ENCODE data around the gene LOXHD1. TPM values are rescaled to one million over a fixed set of nuclear protein-coding genes. Genes with fewer than 3 reads are reported as not detected.

The LOXHD1 gene
- total RNA-seq, 1 donor from 2014 or later: not detected

- no peak for TF ChIP-seq CTCF (IDR thresholded peaks at IDR 0.05)
- H3K4me3 ChIP-seq: no peak overlapping the region
These were observed 114.5 kb downstream of the LOXHD1 start for GRCh38 chr18:46542545-46542944.

GRCh38 chr18:46541626-46542189 lies 115.3 kb downstream of the LOXHD1 start:
- intact Hi-C loops (cut with DNase I): no loop called here
- Histone ChIP-seq H3K9me3 (no peaks in the 10 kb centered on the region), H3K27ac (no peak overlapping the region), H3K36me3 (no peaks in the 10 kb centered on the region), H3K4me1 (no peaks in the 10 kb centered on the region), H3K27me3 (no peaks in the 10 kb centered on the region), H3K4me3 (no peak overlapping the region)
- TF ChIP-seq CTCF (IDR thresholded peaks at IDR 0.05): no peak
- DNase-seq (ENCODE audit: low spot score in 2 of 2): no peak

More at GRCh38 chr18:46542545-46542944, 114.5 kb downstream of the LOXHD1 start:
- intact Hi-C loops (cut with DNase I): no loop called here
- Histone ChIP-seq H3K27me3 (no peaks in the 10 kb centered on the region), H3K36me3 (no peaks in the 10 kb centered on the region), H3K9me3 (no peaks in the 10 kb centered on the region), H3K27ac (no peak overlapping the region), H3K4me1 (no peaks in the 10 kb centered on the region)
- DNase-seq (ENCODE audit: low spot score in 2 of 2): no peak

DNA sequence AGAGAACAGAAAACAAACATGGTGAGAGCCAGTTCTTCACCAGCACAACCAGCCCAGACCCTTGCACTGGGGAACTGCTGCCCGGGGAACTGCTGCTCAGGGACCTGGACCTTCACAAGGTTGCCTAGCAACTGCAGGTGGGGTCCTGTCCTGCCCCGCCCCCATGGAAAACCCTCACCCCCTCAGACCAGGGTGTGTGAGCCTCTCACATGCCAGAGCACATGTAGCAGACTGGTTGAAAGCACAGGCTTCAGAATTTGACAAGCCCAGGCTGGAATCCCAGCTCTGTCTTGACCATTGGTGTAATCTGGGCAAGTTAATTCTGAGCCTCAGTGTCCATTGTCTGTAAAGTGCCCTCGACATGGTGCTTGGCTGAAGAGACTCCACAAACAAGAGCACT lies 118.6 kb downstream of the LOXHD1 start:
- no peak for DNase-seq (ENCODE audit: low spot score in 2 of 2)
- H3K27me3 ChIP-seq: no peaks in the 10 kb centered on the region
- intact Hi-C loops (cut with DNase I): no loop called here
- H3K4me3 ChIP-seq: no peak overlapping the region
- no peak overlapping the region for H3K27ac ChIP-seq
- H3K36me3 ChIP-seq: no peaks in the 10 kb centered on the region
- TF ChIP-seq CTCF (IDR thresholded peaks at IDR 0.05): no peak
- no peaks in the 10 kb centered on the region for H3K9me3 ChIP-seq
- H3K4me1 ChIP-seq: no peaks in the 10 kb centered on the region

DNA sequence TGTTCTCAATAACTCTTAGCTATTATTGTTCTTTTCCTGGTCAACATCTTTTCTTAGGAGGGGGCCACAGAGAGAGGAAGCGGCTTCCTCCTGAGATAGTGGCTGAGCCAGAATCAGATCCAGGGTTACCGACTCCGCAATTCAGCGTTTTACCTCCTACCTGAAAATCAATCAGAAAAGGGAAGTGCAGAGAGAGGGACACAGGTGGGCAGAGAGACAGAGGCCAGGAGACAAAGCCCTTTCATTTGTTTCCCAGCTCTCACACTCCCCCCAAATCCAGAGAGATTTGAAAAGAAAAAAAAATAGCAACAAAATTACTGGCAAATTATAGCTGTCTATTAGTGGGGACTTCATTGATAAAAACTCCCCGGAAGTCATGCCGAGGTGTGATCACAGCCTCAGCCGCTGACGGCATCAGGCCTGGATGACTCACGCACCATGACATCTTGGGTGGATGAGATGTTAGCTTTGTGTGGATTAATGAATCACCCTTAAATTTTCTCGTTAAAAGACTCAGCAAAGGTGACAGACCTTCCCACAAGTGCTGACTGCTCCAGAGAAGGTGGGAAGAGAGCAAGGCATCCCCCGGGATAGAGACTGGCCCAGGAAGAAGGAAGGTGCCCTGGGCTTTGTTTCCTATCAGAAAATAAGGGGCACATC lies 120.7 kb downstream of the LOXHD1 start:
- intact Hi-C loops (cut with DNase I): no loop called here
- TF ChIP-seq CTCF (IDR thresholded peaks at IDR 0.05): no peak
- no peaks in the 10 kb centered on the region for H3K27me3 ChIP-seq
- H3K27ac ChIP-seq: no peak overlapping the region
- H3K9me3 ChIP-seq: no peaks in the 10 kb centered on the region
- H3K4me1 ChIP-seq: no peaks in the 10 kb centered on the region
- no peaks in the 10 kb centered on the region for H3K36me3 ChIP-seq
- H3K4me3 ChIP-seq: no peak overlapping the region
- DNase-seq (ENCODE audit: low spot score in 2 of 2): no peak

- Histone ChIP-seq H3K4me3 (no peak overlapping the region), H3K4me1 (no peaks in the 10 kb centered on the region), H3K36me3 (no peaks in the 10 kb centered on the region), H3K27me3 (no peaks in the 10 kb centered on the region), H3K9me3 (no peaks in the 10 kb centered on the region), H3K27ac (no peak overlapping the region)
- TF ChIP-seq CTCF (IDR thresholded peaks at IDR 0.05): no peak
- intact Hi-C loops (cut with DNase I): no loop called here
- DNase-seq (ENCODE audit: low spot score in 2 of 2): no peak
These were observed 125.5 kb downstream of the LOXHD1 start for GRCh38 chr18:46531482-46531881.

All from ascending aorta (tissue), 2 donors.